Cardiac fibroblast (primary cell): ENCODE results near the gene GALNT12.

Source experiments
- DNase-seq, 2 donors: peaks; one replicate each; pipeline versions ENCODE4 v3.0.0 to v3.0.0-alpha.2; 2010; ENCODE audit warnings: low read depth in 2 of 2
- H3K4me3 ChIP-seq, 2 donors: replicated peaks in 1 of 2; 1 replicate in 1 of 2; 2 replicates in 1 of 2; pipeline ENCODE4 v1.5.1; 2011; ENCODE audit warnings: low read depth in 2 of 2, low read length in 2 of 2, mild to moderate bottlenecking in 2 of 2, moderate library complexity in 1 of 2
- TF ChIP-seq, protein P1 (sequence below): IDR thresholded peaks from one replicate; pipeline ENCODE4 v1.5.1; 2011; ENCODE audit warnings: low read depth, mild to moderate bottlenecking, low read length, inconsistent platforms

GALNT12 gene

DNA sequence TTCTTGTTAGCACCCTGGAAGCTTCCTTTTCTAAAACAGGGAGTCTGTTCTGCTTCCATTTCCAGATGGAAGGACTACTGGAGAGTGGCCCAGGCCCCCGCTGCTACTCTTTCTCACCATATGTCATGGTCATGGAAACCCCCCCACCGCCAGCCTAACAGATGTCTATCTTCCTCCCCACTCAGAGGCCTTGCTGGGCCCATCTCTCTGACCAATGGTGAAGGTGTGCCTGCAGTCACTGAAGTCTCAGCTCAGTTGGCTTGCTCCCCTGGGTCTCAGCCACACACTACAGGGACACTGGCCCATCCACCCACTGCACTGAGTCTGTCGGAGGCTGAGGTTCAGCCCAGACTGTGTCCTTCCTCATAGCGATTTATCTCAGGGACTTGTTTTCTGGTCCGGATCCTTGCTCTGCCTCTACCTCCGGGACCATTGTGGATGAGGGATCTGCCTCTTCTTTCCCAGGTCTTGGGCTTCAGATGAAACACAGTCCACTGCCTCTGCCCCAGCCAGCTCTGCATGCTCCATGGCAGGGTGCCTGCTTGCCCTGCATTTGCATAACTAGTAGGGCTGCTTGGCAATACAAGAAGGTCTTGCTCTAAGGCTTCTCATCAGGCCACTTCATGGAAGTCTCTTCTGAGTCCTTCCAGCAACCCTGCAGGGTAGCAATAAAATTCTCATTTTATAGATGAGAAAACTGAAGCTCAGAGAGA, 30.8 kb downstream of the GALNT12 start:
- DNase-seq, result no peak
- no peak overlapping the region for H3K4me3 ChIP-seq
- TF ChIP-seq, protein P1, sequence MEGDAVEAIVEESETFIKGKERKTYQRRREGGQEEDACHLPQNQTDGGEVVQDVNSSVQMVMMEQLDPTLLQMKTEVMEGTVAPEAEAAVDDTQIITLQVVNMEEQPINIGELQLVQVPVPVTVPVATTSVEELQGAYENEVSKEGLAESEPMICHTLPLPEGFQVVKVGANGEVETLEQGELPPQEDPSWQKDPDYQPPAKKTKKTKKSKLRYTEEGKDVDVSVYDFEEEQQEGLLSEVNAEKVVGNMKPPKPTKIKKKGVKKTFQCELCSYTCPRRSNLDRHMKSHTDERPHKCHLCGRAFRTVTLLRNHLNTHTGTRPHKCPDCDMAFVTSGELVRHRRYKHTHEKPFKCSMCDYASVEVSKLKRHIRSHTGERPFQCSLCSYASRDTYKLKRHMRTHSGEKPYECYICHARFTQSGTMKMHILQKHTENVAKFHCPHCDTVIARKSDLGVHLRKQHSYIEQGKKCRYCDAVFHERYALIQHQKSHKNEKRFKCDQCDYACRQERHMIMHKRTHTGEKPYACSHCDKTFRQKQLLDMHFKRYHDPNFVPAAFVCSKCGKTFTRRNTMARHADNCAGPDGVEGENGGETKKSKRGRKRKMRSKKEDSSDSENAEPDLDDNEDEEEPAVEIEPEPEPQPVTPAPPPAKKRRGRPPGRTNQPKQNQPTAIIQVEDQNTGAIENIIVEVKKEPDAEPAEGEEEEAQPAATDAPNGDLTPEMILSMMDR, result no peak

GRCh38 chr9:98838868-98839565, 31.5 kb downstream of the GALNT12 start:
- no peak for DNase-seq
- TF ChIP-seq, protein P1, result no peak
- no peak overlapping the region for H3K4me3 ChIP-seq

DNA sequence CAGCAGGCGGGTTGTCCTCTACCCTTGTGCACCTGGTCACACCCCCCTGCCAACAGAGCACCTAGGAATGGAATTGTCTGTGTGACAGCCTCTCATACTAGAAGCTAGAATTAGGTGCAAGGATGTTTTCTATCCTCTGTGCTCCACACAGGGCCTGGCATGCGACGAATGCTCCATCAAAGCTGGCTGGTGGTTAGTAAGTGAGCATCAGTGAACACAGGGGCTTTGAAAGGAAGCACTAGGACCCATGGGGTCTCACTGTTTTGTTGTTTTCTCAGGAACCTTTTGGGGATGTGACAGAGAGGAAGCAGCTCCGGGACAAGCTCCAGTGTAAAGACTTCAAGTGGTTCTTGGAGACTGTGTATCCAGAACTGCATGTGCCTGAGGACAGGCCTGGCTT, 32.3 kb downstream of the GALNT12 start:
- no peak for DNase-seq
- no peak overlapping the region for H3K4me3 ChIP-seq
- TF ChIP-seq, protein P1, result no peak

DNA sequence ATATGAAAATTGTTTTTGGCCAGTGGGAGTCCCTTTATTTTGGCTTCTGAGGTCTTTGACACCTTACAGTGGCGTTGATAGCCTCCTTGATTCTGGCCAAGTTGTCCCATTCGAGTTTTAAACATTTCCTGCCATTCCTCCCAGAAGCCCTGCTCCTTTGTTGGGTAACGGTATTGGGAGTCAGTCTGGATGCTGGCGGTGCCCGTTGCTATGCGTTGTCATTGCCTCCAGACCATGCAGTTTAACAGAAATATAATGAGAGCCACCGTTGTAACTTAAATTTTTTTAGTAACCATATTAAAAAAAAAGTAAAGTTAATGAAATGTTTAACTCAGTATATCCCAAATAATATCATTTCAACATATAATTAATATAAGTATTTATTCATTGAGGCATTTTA, 35.0 kb downstream of the GALNT12 start:
- DNase-seq, result no peak
- no peak overlapping the region for H3K4me3 ChIP-seq
- TF ChIP-seq, protein P1, result no peak

GRCh38 chr9:98846081-98846480, 38.6 kb downstream of the GALNT12 start:
- no peak overlapping the region for H3K4me3 ChIP-seq
- TF ChIP-seq, protein P1, result no peak
- DNase-seq, result no peak

GRCh38 chr9:98846879-98847278, 39.4 kb downstream of the GALNT12 start:
- H3K4me3 ChIP-seq, result no peak overlapping the region
- no peak for DNase-seq
- TF ChIP-seq, protein P1, result no peak
